ENCODE data around the gene DOCK4.

DOCK4 gene

DNA sequence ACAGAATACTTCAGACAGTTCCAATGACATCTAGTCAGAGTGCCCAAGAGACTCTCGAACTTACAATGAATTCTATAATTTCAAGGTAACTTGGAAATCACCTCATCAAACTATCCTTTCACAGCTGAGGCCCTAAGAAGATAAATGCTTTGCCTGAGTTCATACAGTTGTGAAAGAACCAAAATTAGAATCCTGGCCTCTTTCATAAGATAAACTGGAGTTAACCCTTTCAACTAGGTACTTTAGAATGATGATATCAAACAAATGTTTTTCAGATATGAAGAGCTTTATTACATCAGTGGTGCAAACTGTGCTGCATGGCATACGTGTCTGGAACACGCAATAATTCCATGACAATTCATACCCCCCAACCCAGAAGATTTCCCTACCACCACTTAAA is 17.9 kb downstream of the DOCK4 start:
- no peak overlapping the region for H3K27ac ChIP-seq
- no peak overlapping the region for H3K4me3 ChIP-seq
- H3K9me3 ChIP-seq = no peaks in the 10 kb centered on the region
- intact Hi-C loops (cut with DNase I; ENCODE audit: low total_unique reads) = no loop called here
- H3K27me3 ChIP-seq = no peaks in the 10 kb centered on the region
- no peaks in the 10 kb centered on the region for H3K36me3 ChIP-seq
- no peak for DNase-seq
- H3K4me1 ChIP-seq = no peaks in the 10 kb centered on the region
- TF ChIP-seq, protein P1, sequence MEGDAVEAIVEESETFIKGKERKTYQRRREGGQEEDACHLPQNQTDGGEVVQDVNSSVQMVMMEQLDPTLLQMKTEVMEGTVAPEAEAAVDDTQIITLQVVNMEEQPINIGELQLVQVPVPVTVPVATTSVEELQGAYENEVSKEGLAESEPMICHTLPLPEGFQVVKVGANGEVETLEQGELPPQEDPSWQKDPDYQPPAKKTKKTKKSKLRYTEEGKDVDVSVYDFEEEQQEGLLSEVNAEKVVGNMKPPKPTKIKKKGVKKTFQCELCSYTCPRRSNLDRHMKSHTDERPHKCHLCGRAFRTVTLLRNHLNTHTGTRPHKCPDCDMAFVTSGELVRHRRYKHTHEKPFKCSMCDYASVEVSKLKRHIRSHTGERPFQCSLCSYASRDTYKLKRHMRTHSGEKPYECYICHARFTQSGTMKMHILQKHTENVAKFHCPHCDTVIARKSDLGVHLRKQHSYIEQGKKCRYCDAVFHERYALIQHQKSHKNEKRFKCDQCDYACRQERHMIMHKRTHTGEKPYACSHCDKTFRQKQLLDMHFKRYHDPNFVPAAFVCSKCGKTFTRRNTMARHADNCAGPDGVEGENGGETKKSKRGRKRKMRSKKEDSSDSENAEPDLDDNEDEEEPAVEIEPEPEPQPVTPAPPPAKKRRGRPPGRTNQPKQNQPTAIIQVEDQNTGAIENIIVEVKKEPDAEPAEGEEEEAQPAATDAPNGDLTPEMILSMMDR (IDR thresholded peaks at IDR 0.05) = no peak

DNA sequence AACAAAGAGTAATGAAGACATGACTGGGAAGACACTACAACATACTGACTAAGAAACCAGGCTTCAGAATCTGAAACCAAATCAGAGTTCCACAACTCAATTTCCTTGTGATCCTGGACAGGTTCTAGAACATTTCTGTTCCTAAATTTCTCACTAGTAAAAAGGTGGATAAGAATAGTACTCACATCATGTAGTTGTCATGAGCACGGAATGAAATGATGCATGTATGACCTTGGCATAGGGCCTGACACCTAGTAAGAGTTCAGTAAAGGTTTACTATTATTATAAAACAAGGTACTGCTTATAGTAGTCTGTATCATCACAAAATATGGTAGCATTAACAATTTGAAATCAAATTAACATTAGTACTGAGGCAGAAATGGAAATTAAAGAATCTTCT is 19.9 kb downstream of the DOCK4 start:
- H3K4me3 ChIP-seq = no peak overlapping the region
- intact Hi-C loops (cut with DNase I; ENCODE audit: low total_unique reads) = no loop called here
- TF ChIP-seq, protein P1 (IDR thresholded peaks at IDR 0.05) = no peak
- no peaks in the 10 kb centered on the region for H3K9me3 ChIP-seq
- H3K36me3 ChIP-seq = no peaks in the 10 kb centered on the region
- H3K27me3 ChIP-seq = no peaks in the 10 kb centered on the region
- no peak overlapping the region for H3K27ac ChIP-seq
- H3K4me1 ChIP-seq = no peaks in the 10 kb centered on the region
- no peak for DNase-seq

DNA sequence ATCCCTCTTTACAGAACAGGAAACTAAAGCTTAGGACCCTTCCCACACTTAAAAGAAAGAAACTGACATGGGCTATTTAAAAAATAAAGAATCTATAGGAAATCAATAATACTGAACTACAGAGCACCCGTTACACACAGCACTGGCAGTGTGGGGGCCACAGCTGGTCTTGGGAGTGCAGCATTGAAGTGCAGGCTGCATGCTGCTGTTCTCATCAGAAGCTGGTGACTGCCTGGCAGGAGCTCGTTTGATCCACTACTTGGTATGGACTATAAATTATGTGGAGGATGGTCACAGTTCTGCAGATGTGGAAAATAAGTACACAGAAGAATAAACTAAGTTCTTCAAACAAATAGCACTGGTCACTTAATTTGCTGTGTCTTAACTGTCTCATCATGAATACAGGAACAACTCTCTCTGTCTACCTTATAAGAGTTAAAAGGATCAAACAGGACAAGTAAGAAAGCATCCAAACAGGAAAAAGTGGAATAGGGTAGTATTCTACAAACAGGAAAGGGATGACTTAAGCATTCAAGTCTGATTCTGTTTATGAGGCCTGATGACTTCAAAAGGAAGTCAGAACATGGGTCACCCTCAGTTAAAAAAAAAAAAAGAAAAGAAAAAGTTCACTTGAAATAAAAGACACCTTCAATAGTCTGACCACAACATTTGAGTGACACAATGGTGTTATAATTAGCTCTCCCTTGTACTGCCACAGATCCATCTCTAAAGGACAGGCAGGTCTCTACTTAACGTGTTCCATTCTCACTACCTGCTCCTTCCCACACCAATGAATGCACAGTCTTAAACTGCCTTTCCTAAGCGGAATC is 21.0 kb downstream of the DOCK4 start:
- no peak for DNase-seq
- no peak overlapping the region for H3K27ac ChIP-seq
- TF ChIP-seq, protein P1 (IDR thresholded peaks at IDR 0.05) = no peak
- no peaks in the 10 kb centered on the region for H3K9me3 ChIP-seq
- H3K36me3 ChIP-seq = no peaks in the 10 kb centered on the region
- intact Hi-C loops (cut with DNase I; ENCODE audit: low total_unique reads) = no loop called here
- peaks cover 0 to 5% (median 0%) of the 10 kb centered on the region in 4 donors for H3K4me1 ChIP-seq
- no peaks in the 10 kb centered on the region for H3K27me3 ChIP-seq
- H3K4me3 ChIP-seq = no peak overlapping the region

DNA sequence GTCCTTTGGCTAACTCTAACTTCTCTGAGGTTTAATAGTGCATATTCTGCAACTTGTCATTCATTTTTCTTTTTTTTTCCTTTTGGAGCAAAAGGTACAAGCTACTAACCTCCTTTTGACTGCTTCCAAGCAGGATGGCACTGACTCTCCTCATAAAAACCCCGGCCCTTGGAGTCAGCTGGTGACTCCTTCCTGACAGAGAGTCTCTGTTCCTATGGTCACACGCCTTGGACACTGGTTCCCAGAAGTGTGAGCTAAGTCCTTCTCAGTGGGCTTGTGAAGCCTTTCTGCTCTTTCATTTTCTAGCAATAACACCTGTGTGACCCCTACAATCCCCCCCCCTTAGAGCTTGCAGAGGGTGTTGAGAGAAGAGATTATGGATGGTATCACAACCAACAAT is 21.7 kb downstream of the DOCK4 start:
- Histone ChIP-seq H3K4me3 (no peak overlapping the region), H3K9me3 (no peaks in the 10 kb centered on the region), H3K36me3 (no peaks in the 10 kb centered on the region), H3K27ac (no peak overlapping the region), H3K4me1 (peaks cover 0 to 13% (median 0%) of the 10 kb centered on the region in 4 donors), H3K27me3 (no peaks in the 10 kb centered on the region)
- no peak for DNase-seq
- TF ChIP-seq, protein P1 (IDR thresholded peaks at IDR 0.05) = no peak
- intact Hi-C loops (cut with DNase I; ENCODE audit: low total_unique reads) = no loop called here

DNA sequence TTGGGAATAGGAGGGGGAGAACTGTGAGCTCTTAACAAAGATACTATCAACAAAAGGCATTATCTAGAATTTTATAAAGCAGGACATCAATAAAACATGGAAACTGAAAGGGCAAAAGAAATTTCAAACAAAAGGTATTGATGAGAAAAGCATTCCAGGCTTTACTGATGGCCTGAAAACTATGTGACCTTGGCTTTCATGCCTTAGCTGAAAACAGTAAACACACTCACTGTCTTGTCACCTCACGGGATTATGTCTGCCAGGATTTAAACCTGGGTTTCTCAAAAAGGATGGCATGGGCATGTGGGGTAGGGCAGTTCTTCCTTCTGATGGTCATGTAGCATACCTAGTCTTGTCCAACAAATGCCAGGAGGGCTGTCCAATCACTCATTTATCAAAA is 22.9 kb downstream of the DOCK4 start:
- intact Hi-C loops (cut with DNase I; ENCODE audit: low total_unique reads) = no loop called here
- H3K36me3 ChIP-seq = no peaks in the 10 kb centered on the region
- no peak for DNase-seq
- TF ChIP-seq, protein P1 (IDR thresholded peaks at IDR 0.05) = no peak
- H3K4me1 ChIP-seq = peaks cover 0 to 13% (median 0%) of the 10 kb centered on the region in 4 donors
- H3K27me3 ChIP-seq = no peaks in the 10 kb centered on the region
- no peak overlapping the region for H3K27ac ChIP-seq
- no peaks in the 10 kb centered on the region for H3K9me3 ChIP-seq
- no peak overlapping the region for H3K4me3 ChIP-seq
